Panc1 (cell line): ENCODE results near the gene FREM3. TPM values are rescaled to one million over a fixed set of nuclear protein-coding genes. Genes with fewer than 3 reads are reported as not detected.

Source experiments
- ATAC-seq: fragments of 200-7000 bp; cut with Tn5 transposase; 2 replicates; pipeline ENCODE4 v1.9.1; 2020; ENCODE audit warnings: mild to moderate bottlenecking, moderate library complexity
- BruUV-seq: library from RNA; stranded (reverse); fragments of 400-500 nt; replicated peaks from 2 replicates; lab custom pipeline; 2021; lab: Mats Ljungman, UMichigan
- CTCF ChIA-PET: fragments of 300-600 bp; sonication (Branson Sonifier 250); formaldehyde crosslinking; loops from one replicate; lab custom pipeline; 2022; ENCODE audit warnings: antibody characterized with exemption; lab: Charles Lee
- POLR2A ChIA-PET: fragments of 300-600 bp; sonication (Branson Sonifier 250); formaldehyde crosslinking; loops from one replicate; lab custom pipeline; 2022; ENCODE audit warnings: antibody characterized with exemption; lab: Charles Lee
- DNase-seq: peaks from one replicate; pipeline ENCODE4 v3.0.0-alpha.2; 2010; ENCODE audit warnings: low read depth, low spot score
- H3K27ac ChIP-seq: 2 replicates; pipeline ENCODE4 v1.5.1; 2011; ENCODE audit warnings: mild to moderate bottlenecking, low read length, inconsistent platforms
- H3K27me3 ChIP-seq: fragments of 200-500 bp; sonication (Bioruptor generic); 2 replicates; pipeline ENCODE4 v1.6.0; 2014; ENCODE audit warnings: low read length, inconsistent platforms; ENCODE audit not compliant: control insufficient read depth, insufficient read depth
- H3K36me3 ChIP-seq: fragments of 200-500 bp; sonication (Bioruptor generic); 2 replicates; pipeline ENCODE4 v1.5.1; 2014; ENCODE audit warnings: inconsistent platforms, mild to moderate bottlenecking, low read length, moderate library complexity; ENCODE audit not compliant: control insufficient read depth, insufficient read depth
- H3K4me1 ChIP-seq: 2 replicates; pipeline ENCODE4 v1.5.1; 2011; ENCODE audit warnings: inconsistent platforms, mild to moderate bottlenecking, low read length, moderate library complexity; ENCODE audit not compliant: control insufficient read depth, insufficient read depth
- H3K4me3 ChIP-seq, 2 experiments: 2 replicates each; pipeline ENCODE4 v1.5.1; 2011 to 2012; ENCODE audit warnings: low read depth in 2 of 2, low read length in 2 of 2, mild to moderate bottlenecking in 2 of 2, inconsistent platforms in 1 of 2, moderate library complexity in 1 of 2
- H3K9me3 ChIP-seq: fragments of 200-500 bp; sonication (Bioruptor generic); 2 replicates; pipeline ENCODE4 v1.5.1; 2014; ENCODE audit warnings: low read depth, mild to moderate bottlenecking, inconsistent platforms, low read length, moderate library complexity; ENCODE audit not compliant: control insufficient read depth, insufficient read depth
- CTCF ChIP-seq: fragments of 450-650 bp; IDR thresholded peaks from 2 replicates; pipeline ENCODE4 v1.5.1; 2017; ENCODE audit warnings: mild to moderate bottlenecking
- POLR2AphosphoS5 ChIP-seq: IDR thresholded peaks from 2 replicates; pipeline ENCODE4 v1.6.1; 2012; ENCODE audit warnings: mild to moderate bottlenecking, low read depth, low read length, moderate library complexity
- REST ChIP-seq, 2 experiments: IDR thresholded peaks; 2 replicates each; pipeline ENCODE4 v1.6.1; 2011 to 2012; ENCODE audit warnings: low read depth in 2 of 2, control low read depth in 1 of 2, low read length in 1 of 2, mild to moderate bottlenecking in 1 of 2, moderate library complexity in 1 of 2; ENCODE audit not compliant: insufficient read depth in 1 of 2
- SIN3A ChIP-seq: IDR thresholded peaks from 2 replicates; pipeline ENCODE4 v1.6.1; 2012; ENCODE audit warnings: low read depth, mild to moderate bottlenecking, low read length, moderate library complexity, borderline replicate concordance; ENCODE audit not compliant: insufficient read depth
- TCF7L2 ChIP-seq: IDR thresholded peaks from 2 replicates; pipeline ENCODE4 v1.6.1; 2011; ENCODE audit warnings: mild to moderate bottlenecking, low read depth, low read length, inconsistent platforms
- in situ Hi-C: cut with HindIII; loops from 2 replicates; pipeline ENCODE4 v1.10.0; 2016; ENCODE audit warnings: low sequenced_read_pairs, low pct_unique_long_range_greater_than_20kb
- intact Hi-C: fragments of 100-400 bp; cut with micrococcal nuclease; formaldehyde crosslinking; loops from one replicate; pipeline ENCODE4 v1.10.0; 2022; ENCODE audit not compliant: unreplicated experiment
- total RNA-seq: library from RNA; stranded (reverse); gene quantifications from one replicate; pipeline ENCODE4 v1.2.1, GENCODE V29; 2021; ENCODE audit not compliant: unreplicated experiment

Gene FREM3
- total RNA-seq, 1 experiment from 2014 or later = not detected

DNA sequence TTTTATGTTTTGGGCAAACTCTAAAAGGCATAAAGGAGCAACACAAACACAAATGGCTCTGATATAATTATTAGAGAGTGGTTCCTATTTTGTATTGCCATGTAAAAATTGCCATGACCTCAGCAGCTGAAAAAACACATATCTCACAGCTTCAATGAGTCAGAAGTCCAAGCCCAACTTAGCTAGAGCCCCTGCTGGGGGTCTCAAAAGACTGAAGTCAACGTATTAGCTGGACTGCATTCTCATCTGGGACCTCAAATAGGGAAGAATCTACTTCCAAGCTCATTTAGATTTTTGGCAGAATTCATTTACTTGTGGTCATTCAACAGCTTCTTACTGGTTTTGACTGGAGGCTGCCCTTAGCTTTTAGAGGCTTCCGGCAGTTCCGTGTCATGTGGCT is 47.4 kb downstream of the FREM3 start:
- DNase-seq (no peak), ATAC-seq (no peak)
- TF ChIP-seq SIN3A (no peak), REST (IDR thresholded peaks at IDR 0.05; ENCODE audit: insufficient read depth in 1 of 2, low read depth in 2 of 2, low read length in 1 of 2) (no peak), POLR2AphosphoS5 (no peak), TCF7L2 (no peak), CTCF (no peak)
- Histone ChIP-seq H3K4me3 (no peak overlapping the region), H3K4me1 (no peaks in the 10 kb centered on the region), H3K27me3 (no peaks in the 10 kb centered on the region), H3K36me3 (no peaks in the 10 kb centered on the region), H3K9me3 (no peaks in the 10 kb centered on the region), H3K27ac (no peak overlapping the region)
- no TSS peak for BruUV-seq
- in situ Hi-C loops = no loop called here
- POLR2A ChIA-PET = no interaction called here
- intact Hi-C loops = no loop called here
- CTCF ChIA-PET = no interaction called here

GRCh38 chr4:143643399-143643798 is 57.1 kb downstream of the FREM3 start:
- BruUV-seq = no TSS peak
- TF ChIP-seq SIN3A (no peak), REST (IDR thresholded peaks at IDR 0.05; ENCODE audit: insufficient read depth in 1 of 2, low read depth in 2 of 2, low read length in 1 of 2) (no peak), CTCF (no peak), TCF7L2 (no peak), POLR2AphosphoS5 (no peak)
- in situ Hi-C loops (no loop called here), intact Hi-C loops (no loop called here)
- H3K36me3 ChIP-seq = no peaks in the 10 kb centered on the region
- H3K4me1 ChIP-seq = no peaks in the 10 kb centered on the region
- POLR2A ChIA-PET = no interaction called here
- H3K27ac ChIP-seq = no peak overlapping the region
- DNase-seq = no peak
- CTCF ChIA-PET = no interaction called here
- H3K9me3 ChIP-seq = no peaks in the 10 kb centered on the region
- no peak for ATAC-seq
- no peak overlapping the region for H3K4me3 ChIP-seq
- no peaks in the 10 kb centered on the region for H3K27me3 ChIP-seq
